Skeletal muscle tissue (tissue), 4 donors: Measurements from ENCODE around the gene CELF4. TPM values are rescaled to one million over a fixed set of nuclear protein-coding genes. Genes with fewer than 3 reads are reported as not detected.

Experiments
- H3K27ac ChIP-seq: one replicate; pipeline ENCODE4 v1.7.0; 2013; ENCODE audit warnings: mild to moderate bottlenecking, low read depth, low read length, inconsistent platforms
- H3K27me3 ChIP-seq, 3 donors: one replicate each; pipeline ENCODE4 v1.7.0; 2013; ENCODE audit warnings: low read length in 3 of 3; ENCODE audit not compliant: control insufficient read depth in 3 of 3, insufficient read depth in 3 of 3
- H3K36me3 ChIP-seq, 3 donors: one replicate each; pipeline ENCODE4 v1.7.0; 2013; ENCODE audit warnings: low read length in 3 of 3; ENCODE audit not compliant: control insufficient read depth in 3 of 3, insufficient read depth in 3 of 3
- H3K4me1 ChIP-seq, 3 donors: one replicate each; pipeline ENCODE4 v1.7.0; 2013; ENCODE audit warnings: low read length in 3 of 3, mild to moderate bottlenecking in 3 of 3; ENCODE audit not compliant: control insufficient read depth in 3 of 3, insufficient read depth in 3 of 3
- H3K4me3 ChIP-seq, 3 donors: one replicate each; pipeline ENCODE4 v1.7.0; 2013; ENCODE audit warnings: low read length in 3 of 3
- H3K9ac ChIP-seq, 3 donors: one replicate each; pipeline ENCODE4 v1.7.0; 2013; ENCODE audit warnings: low read length in 3 of 3, mild to moderate bottlenecking in 3 of 3, moderate library complexity in 2 of 3, low read depth in 1 of 3
- H3K9me3 ChIP-seq, 3 donors: one replicate each; pipeline ENCODE4 v1.7.0; 2013; ENCODE audit warnings: low read length in 3 of 3; ENCODE audit not compliant: control insufficient read depth in 3 of 3
- total RNA-seq: library from RNA; depleted of rRNA; stranded (reverse); fragments of >200 nt; gene quantifications from one replicate; pipeline ENCODE4 v1.2.3, GENCODE V29; 2014
- donor health status: Osteomylitis.

The CELF4 gene
- total RNA-seq, 1 donor from 2014 or later, result not detected

DNA sequence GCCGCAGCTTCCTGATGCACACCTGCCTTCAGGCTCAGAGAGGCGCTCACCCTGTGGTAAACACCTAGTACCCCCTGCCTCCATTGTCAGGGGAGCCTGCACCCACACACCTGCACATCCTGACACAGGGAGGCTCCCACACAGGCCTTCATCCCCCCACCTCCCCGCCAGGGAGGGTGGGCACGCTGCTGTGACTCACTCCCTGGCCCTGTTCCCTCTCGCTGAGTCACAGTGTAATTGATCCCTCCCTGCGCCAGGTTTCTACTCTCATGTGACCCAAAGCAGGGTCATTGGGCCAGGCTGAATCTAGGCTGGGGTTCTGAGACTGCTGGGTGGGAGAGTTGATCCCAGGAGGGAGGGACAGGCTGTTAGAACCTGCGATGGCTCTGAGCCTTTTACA is 8.5 kb upstream of the CELF4 start:
- no peaks in the 10 kb centered on the region for H3K9me3 ChIP-seq
- H3K4me1 ChIP-seq, result no peaks in the 10 kb centered on the region
- no peak overlapping the region for H3K9ac ChIP-seq
- H3K36me3 ChIP-seq, result no peaks in the 10 kb centered on the region
- H3K27ac ChIP-seq, result no peak overlapping the region
- no peak overlapping the region for H3K4me3 ChIP-seq
- peaks cover 16 to 55% (median 26%) of the 10 kb centered on the region in 3 donors for H3K27me3 ChIP-seq

GRCh38 chr18:37572736-37573135 is 7.1 kb upstream of the CELF4 start:
- Histone ChIP-seq H3K9ac (no peak overlapping the region), H3K4me1 (peaks cover 1 to 5% (median 3%) of the 10 kb centered on the region in 3 donors), H3K27ac (no peak overlapping the region), H3K4me3 (no peak overlapping the region), H3K36me3 (no peaks in the 10 kb centered on the region), H3K27me3 (peaks cover 30 to 61% (median 32%) of the 10 kb centered on the region in 3 donors), H3K9me3 (no peaks in the 10 kb centered on the region)

- Histone ChIP-seq H3K27me3 (peaks cover 38 to 61% (median 42%) of the 10 kb centered on the region in 3 donors), H3K9me3 (no peaks in the 10 kb centered on the region), H3K36me3 (no peaks in the 10 kb centered on the region), H3K9ac (no peak overlapping the region), H3K27ac (no peak overlapping the region), H3K4me3 (no peak overlapping the region), H3K4me1 (peaks cover 7 to 17% (median 11%) of the 10 kb centered on the region in 3 donors)
These were observed 5.7 kb upstream of the CELF4 start for GRCh38 chr18:37571266-37571665.

DNA sequence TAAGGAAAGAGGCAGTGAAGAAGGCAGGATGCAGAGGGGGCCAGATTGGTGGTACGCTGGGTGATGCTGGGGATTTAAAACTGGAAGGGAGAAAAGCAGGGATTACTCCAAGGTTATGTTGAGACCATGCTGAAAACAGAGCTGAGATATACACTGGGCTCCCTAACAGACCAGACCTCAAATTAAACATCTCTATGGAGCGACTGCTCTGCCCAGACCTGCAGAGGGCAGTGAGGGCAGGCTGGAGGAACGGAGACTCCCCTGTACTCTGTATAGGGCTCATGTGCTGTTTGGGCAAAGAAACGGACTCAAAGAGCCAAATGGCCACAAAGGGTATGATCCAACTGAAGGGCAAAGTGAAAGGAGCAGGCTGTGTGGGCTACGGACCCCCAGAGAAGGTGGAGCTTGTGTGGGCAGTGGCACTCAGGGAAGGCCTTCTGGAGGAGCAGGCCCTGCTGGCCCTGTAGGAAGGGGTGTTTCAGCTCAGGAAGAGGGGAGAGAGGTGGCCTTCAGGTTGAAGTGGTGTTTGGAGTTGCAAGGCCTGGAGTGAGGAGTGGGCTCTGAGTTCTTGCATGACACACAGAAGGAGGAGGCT is 4.8 kb upstream of the CELF4 start:
- Histone ChIP-seq H3K9me3 (no peaks in the 10 kb centered on the region), H3K27ac (no peak overlapping the region), H3K4me3 (no peak overlapping the region), H3K4me1 (peaks cover 9 to 19% (median 13%) of the 10 kb centered on the region in 3 donors), H3K36me3 (no peaks in the 10 kb centered on the region), H3K9ac (no peak overlapping the region), H3K27me3 (peaks cover 38 to 61% (median 42%) of the 10 kb centered on the region in 3 donors)

- Histone ChIP-seq H3K9me3 (no peaks in the 10 kb centered on the region), H3K27ac (no peak overlapping the region), H3K4me3 (no peak overlapping the region), H3K36me3 (no peaks in the 10 kb centered on the region), H3K9ac (no peak overlapping the region), H3K27me3 (peaks cover 48 to 70% (median 56%) of the 10 kb centered on the region in 3 donors), H3K4me1 (peaks cover 16 to 22% (median 20%) of the 10 kb centered on the region in 3 donors)
These were observed 3.1 kb upstream of the CELF4 start for GRCh38 chr18:37568671-37569070.

DNA sequence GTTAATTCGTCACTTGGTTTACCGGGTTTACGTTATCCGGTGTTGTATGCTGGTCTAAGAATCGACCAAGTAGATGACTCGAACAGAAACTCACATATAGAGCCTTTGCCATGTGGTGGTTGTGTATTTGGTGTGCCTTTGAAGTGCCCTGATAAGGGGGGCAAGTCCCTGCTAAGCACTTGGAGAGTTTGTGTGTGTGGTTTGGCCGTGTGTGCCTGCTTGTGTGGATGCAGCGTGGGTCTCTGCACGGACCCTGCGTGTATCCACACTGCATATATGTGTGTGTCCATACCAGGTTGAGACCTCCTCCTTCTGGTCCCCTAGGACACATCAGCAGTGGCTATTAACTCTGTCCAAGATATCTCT is 2.4 kb upstream of the CELF4 start:
- Histone ChIP-seq H3K9ac (no peak overlapping the region), H3K36me3 (no peaks in the 10 kb centered on the region), H3K27me3 (peaks cover 49 to 70% (median 59%) of the 10 kb centered on the region in 3 donors)

GRCh38 chr18:37567061-37567993 is 1.7 kb upstream of the CELF4 start:
- peak overlapping the region in 2 of 3 donors; percentile 45 to 50 for H3K9ac ChIP-seq
- peak overlapping the region; percentile 54 to 70 (median 62) for H3K4me3 ChIP-seq
- H3K36me3 ChIP-seq, result no peaks in the 10 kb centered on the region
- H3K4me1 ChIP-seq, result peaks cover 16 to 22% (median 20%) of the 10 kb centered on the region in 3 donors
- no peaks in the 10 kb centered on the region for H3K9me3 ChIP-seq
- peaks cover 53 to 68% (median 63%) of the 10 kb centered on the region in 3 donors for H3K27me3 ChIP-seq
- no peak overlapping the region for H3K27ac ChIP-seq

More for the DNA sequence above, 2.4 kb upstream of the CELF4 start:
- peak overlapping the region in 2 of 3 donors; percentile 12 to 54 for H3K4me3 ChIP-seq
- no peak overlapping the region for H3K27ac ChIP-seq
- H3K4me1 ChIP-seq, result peaks cover 16 to 22% (median 20%) of the 10 kb centered on the region in 3 donors
- no peaks in the 10 kb centered on the region for H3K9me3 ChIP-seq

DNA sequence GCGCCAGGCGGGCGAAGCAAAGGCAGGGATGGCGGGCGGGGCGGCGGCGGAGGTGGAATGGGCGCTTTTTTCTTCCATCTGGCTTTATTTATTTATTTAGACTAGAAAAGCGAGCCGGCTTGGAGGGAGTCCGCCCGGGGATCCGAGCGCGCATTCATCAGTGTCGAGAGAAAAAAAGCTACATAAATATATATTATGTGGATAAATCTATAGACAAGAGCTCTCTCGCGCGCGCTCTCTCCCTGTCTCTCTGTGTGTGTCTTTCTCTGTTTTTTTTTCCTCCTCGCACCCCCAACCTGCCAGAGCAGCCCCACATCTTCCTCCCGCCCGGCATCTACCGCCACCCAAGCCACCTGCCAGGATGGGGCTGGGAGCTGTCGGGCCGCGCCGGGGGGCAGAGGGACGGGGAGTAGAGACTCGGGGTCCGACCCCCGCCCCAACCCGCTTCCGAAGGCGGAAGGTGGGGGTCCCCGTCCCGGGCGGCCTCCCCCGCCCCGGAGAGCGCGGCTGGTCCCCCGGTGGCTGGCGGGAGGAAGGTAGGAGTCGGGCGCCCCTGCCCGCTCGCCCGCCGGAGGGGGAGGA is 972 bp upstream of the CELF4 start:
- Histone ChIP-seq H3K9ac (peak overlapping the region in 1 of 3 donors; percentile 45), H3K27ac (no peak overlapping the region), H3K9me3 (no peaks in the 10 kb centered on the region), H3K36me3 (no peaks in the 10 kb centered on the region), H3K4me1 (peaks cover 16 to 22% (median 20%) of the 10 kb centered on the region in 3 donors), H3K27me3 (peaks cover 58 to 68% (median 67%) of the 10 kb centered on the region in 3 donors), H3K4me3 (peak overlapping the region; percentile 54 to 70 (median 62))

DNA sequence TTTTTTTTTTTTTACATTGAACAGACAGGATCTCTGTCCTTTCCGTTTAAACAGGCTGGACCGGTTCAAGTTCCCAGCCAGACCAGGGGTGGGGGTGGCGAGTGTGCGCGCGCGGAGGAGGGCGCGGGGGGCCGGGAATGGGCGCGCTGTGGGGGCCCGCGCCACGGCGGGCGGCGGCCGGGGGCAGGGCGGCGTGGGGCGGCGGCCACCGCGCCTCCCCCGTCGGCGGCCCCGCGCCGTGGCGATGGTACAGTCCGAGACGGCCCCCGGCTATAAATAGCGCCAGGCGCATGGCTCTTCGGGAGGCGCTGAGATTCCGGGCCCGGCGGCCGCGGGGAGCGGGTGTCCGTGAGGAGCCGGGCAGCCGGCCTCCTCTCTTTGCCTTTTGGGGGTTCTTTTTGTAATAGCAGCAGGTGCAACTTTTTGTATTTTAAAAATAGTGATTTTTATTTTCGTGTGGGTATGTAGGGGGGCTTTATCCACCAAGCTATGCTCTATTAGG is 430 bp upstream of the CELF4 start:
- Histone ChIP-seq H3K27me3 (peaks cover 56 to 71% (median 63%) of the 10 kb centered on the region in 3 donors), H3K4me3 (peak overlapping the region; percentile 68 to 73 (median 70)), H3K36me3 (no peaks in the 10 kb centered on the region), H3K4me1 (peaks cover 16 to 22% (median 20%) of the 10 kb centered on the region in 3 donors), H3K9ac (no peak overlapping the region), H3K27ac (no peak overlapping the region), H3K9me3 (no peaks in the 10 kb centered on the region)
